Ishikawa (cell line): ENCODE results near the gene FPR2.

Source experiments
- CEBPB ChIP-seq: IDR thresholded peaks from 2 replicates; pipeline ENCODE4 v1.6.1; 2012
- CREB1 ChIP-seq: IDR thresholded peaks from 2 replicates; pipeline ENCODE4 v1.6.1; 2012; ENCODE audit warnings: low read depth
- EGR1 ChIP-seq: IDR thresholded peaks from 2 replicates; pipeline ENCODE4 v1.6.1; 2012
- EP300 ChIP-seq: IDR thresholded peaks from 2 replicates; pipeline ENCODE4 v1.6.1; 2012; ENCODE audit warnings: borderline replicate concordance
- FOXM1 ChIP-seq: IDR thresholded peaks from 2 replicates; pipeline ENCODE4 v1.6.1; 2012; ENCODE audit warnings: low read depth, borderline replicate concordance
- MAX ChIP-seq: IDR thresholded peaks from 2 replicates; pipeline ENCODE4 v1.6.1; 2012
- NFIC ChIP-seq: IDR thresholded peaks from 2 replicates; pipeline ENCODE4 v1.6.1; 2012
- RAD21 ChIP-seq: IDR thresholded peaks from 2 replicates; pipeline ENCODE4 v1.6.1; 2012; ENCODE audit warnings: low read depth
- REST ChIP-seq: IDR thresholded peaks from 2 replicates; pipeline ENCODE4 v1.6.1; 2012; ENCODE audit warnings: low read depth, mild to moderate bottlenecking
- TAF1 ChIP-seq: IDR thresholded peaks from 2 replicates; pipeline ENCODE4 v1.6.1; 2012; ENCODE audit warnings: low read depth, mild to moderate bottlenecking
- TCF12 ChIP-seq: IDR thresholded peaks from 2 replicates; pipeline ENCODE4 v1.6.1; 2012; ENCODE audit warnings: low read depth
- TEAD4 ChIP-seq: IDR thresholded peaks from 2 replicates; pipeline ENCODE4 v1.6.1; 2012
- USF1 ChIP-seq: IDR thresholded peaks from 2 replicates; pipeline ENCODE4 v1.6.1; 2012
- YY1 ChIP-seq: IDR thresholded peaks from 2 replicates; pipeline ENCODE4 v1.6.1; 2012; ENCODE audit warnings: low read depth
- ZBTB7A ChIP-seq: IDR thresholded peaks from 2 replicates; pipeline ENCODE4 v1.6.1; 2012; ENCODE audit warnings: low read depth

The FPR2 gene

DNA sequence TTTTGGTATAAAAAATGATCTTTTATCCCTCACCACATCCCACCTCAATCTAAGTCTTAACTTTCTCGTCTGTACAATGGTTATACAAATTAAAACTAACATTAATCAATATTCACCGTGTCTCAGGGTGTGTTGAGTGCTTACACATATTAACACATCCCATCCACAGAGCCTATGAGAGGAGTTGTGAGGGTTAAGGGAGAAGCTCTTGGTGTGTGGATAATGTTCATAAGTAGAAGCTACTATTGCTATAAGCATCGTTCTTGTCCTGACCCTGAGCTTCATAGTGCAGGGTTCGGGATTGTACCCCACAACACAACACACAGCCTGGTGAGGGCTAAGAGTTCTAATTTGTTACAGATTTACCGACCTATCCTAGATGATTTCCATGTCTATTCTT, 36.5 kb downstream of the FPR2 start:
- TF ChIP-seq TCF12 (no peak), REST (no peak), RAD21 (no peak), EP300 (no peak), EGR1 (no peak), TAF1 (no peak), FOXM1 (no peak), ZBTB7A (no peak), NFIC (no peak), USF1 (no peak), CREB1 (no peak), MAX (no peak), TEAD4 (no peak), YY1 (no peak), CEBPB (no peak)

GRCh38 chr19:51798062-51798461, 37.1 kb downstream of the FPR2 start:
- no peak for TF ChIP-seq TAF1
- TF ChIP-seq YY1: no peak
- TF ChIP-seq FOXM1: no peak
- TF ChIP-seq ZBTB7A: no peak
- TF ChIP-seq CEBPB: no peak
- TF ChIP-seq TEAD4: no peak
- no peak for TF ChIP-seq EP300
- TF ChIP-seq RAD21: no peak
- no peak for TF ChIP-seq EGR1
- TF ChIP-seq REST: no peak
- TF ChIP-seq TCF12: no peak
- TF ChIP-seq CREB1: no peak
- no peak for TF ChIP-seq USF1
- TF ChIP-seq MAX: no peak
- no peak for TF ChIP-seq NFIC

- TF ChIP-seq CEBPB: no peak
- TF ChIP-seq NFIC: peak; percentile 26; the same call in 1 of the 2 replicates
- TF ChIP-seq RAD21: no peak
Measured at GRCh38 chr19:51799034-51799773, 38.2 kb downstream of the FPR2 start.

GRCh38 chr19:51799774-51800472, 38.9 kb downstream of the FPR2 start:
- TF ChIP-seq CREB1 (no peak), RAD21 (no peak), NFIC (no peak), EP300 (no peak), EGR1 (no peak), REST (no peak), CEBPB (no peak), TAF1 (no peak)
